ENCODE data around the gene LRRC37A3.
"Not testable (repeated sequence)": the region's sequence is repeated elsewhere in the genome, so short reads cannot be mapped to it uniquely, and the experiment has no call there.

- TF ChIP-seq, protein P1, sequence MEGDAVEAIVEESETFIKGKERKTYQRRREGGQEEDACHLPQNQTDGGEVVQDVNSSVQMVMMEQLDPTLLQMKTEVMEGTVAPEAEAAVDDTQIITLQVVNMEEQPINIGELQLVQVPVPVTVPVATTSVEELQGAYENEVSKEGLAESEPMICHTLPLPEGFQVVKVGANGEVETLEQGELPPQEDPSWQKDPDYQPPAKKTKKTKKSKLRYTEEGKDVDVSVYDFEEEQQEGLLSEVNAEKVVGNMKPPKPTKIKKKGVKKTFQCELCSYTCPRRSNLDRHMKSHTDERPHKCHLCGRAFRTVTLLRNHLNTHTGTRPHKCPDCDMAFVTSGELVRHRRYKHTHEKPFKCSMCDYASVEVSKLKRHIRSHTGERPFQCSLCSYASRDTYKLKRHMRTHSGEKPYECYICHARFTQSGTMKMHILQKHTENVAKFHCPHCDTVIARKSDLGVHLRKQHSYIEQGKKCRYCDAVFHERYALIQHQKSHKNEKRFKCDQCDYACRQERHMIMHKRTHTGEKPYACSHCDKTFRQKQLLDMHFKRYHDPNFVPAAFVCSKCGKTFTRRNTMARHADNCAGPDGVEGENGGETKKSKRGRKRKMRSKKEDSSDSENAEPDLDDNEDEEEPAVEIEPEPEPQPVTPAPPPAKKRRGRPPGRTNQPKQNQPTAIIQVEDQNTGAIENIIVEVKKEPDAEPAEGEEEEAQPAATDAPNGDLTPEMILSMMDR (conservative IDR thresholded peaks at IDR 0.05; ENCODE audit: low read length) = not testable (repeated sequence)
- TF ChIP-seq EZH2phosphoT487 (IDR thresholded peaks at IDR 0.05; ENCODE audit: borderline replicate concordance) = not testable (repeated sequence)
Measured at GRCh38 chr17:64925244-64925643, 6.0 kb upstream of the LRRC37A3 start.
